ENCODE results near the gene PHF12.

- TF ChIP-seq CTCF (IDR thresholded peaks at IDR 0.05) = no peak
- no peak for TF ChIP-seq POLR2AphosphoS5 (IDR thresholded peaks at IDR 0.05)
These were observed 63.3 kb downstream of the PHF12 start for GRCh38 chr17:28887871-28888471.
